ENCODE results near the gene KIR2DL4. TPM values are rescaled to one million over a fixed set of nuclear protein-coding genes. Genes with fewer than 3 reads are reported as not detected.
"Not testable (repeated sequence)": the region's sequence is repeated elsewhere in the genome, so short reads cannot be mapped to it uniquely, and the experiment has no call there.

Gene KIR2DL4
- total and polyA plus RNA-seq, 4 donors: 0.10 to 0.25 TPM; not detected in 2

- H3K27ac ChIP-seq (ENCODE audit: low read depth in 1 of 2, low read length in 2 of 2); H3K36me3 ChIP-seq (ENCODE audit: control insufficient read depth in 4 of 4, insufficient read depth in 3 of 4, low read depth in 1 of 4, low read length in 3 of 4); DNase-seq (ENCODE audit: low spot score); H3K4me1 ChIP-seq (ENCODE audit: control insufficient read depth in 4 of 4, insufficient read depth in 4 of 4, low read length in 3 of 4); H3K9ac ChIP-seq (ENCODE audit: low read depth in 1 of 2, low read length in 2 of 2); H3K4me3 ChIP-seq (ENCODE audit: low read depth in 1 of 3, low read length in 3 of 3); H3K27me3 ChIP-seq (ENCODE audit: control insufficient read depth in 4 of 4, insufficient read depth in 4 of 4, low read length in 3 of 4); H3K9me3 ChIP-seq (ENCODE audit: control insufficient read depth in 4 of 4, low read length in 3 of 4): not testable (repeated sequence)
- WGBS: 71% methylated on average over 7 of the region's 7 CpGs
Measured at GRCh38 chr19:54859421-54859820, 56.0 kb downstream of the KIR2DL4 start.

GRCh38 chr19:54863459-54863858 is 60.0 kb downstream of the KIR2DL4 start:
- H3K4me3 ChIP-seq (ENCODE audit: low read depth in 1 of 3, low read length in 3 of 3); DNase-seq (ENCODE audit: low spot score); H3K9ac ChIP-seq (ENCODE audit: low read depth in 1 of 2, low read length in 2 of 2); H3K4me1 ChIP-seq (ENCODE audit: control insufficient read depth in 4 of 4, insufficient read depth in 4 of 4, low read length in 3 of 4); H3K27me3 ChIP-seq (ENCODE audit: control insufficient read depth in 4 of 4, insufficient read depth in 4 of 4, low read length in 3 of 4); H3K27ac ChIP-seq (ENCODE audit: low read depth in 1 of 2, low read length in 2 of 2); H3K36me3 ChIP-seq (ENCODE audit: control insufficient read depth in 4 of 4, insufficient read depth in 3 of 4, low read depth in 1 of 4, low read length in 3 of 4); H3K9me3 ChIP-seq (ENCODE audit: control insufficient read depth in 4 of 4, low read length in 3 of 4): not testable (repeated sequence)
- WGBS: 89% methylated on average over 2 of the region's 3 CpGs

Small RNAs within 50 kb of the gene (small RNA-seq; reads per million reads assigned to genes)
- gene KIR3DP1: not detected

Other genes starting within 250 kb of the KIR2DL4 start
- gene LILRA2, start 229.8 kb upstream of the KIR2DL4 start, total RNA-seq: 1 to 10 TPM; 3.1 to 8.2 TPM
- 1 to 10 TPM; 1.3 to 5.2 TPM for gene LILRA2, start 229.8 kb upstream of the KIR2DL4 start, polyA plus RNA-seq
- gene LILRA1, start 210.0 kb upstream of the KIR2DL4 start, total RNA-seq: 1 to 10 TPM; 1.4 to 2.1 TPM
- 1 to 10 TPM in 1 of 2 donors, under 1 TPM in 1; 0.43 to 1.1 TPM for gene LILRA1, start 210.0 kb upstream of the KIR2DL4 start, polyA plus RNA-seq
- 10 to 100 TPM in 1 of 2 donors, 1 to 10 TPM in 1; 5.1 to 10.6 TPM for gene LILRB1, start 173.1 kb upstream of the KIR2DL4 start, total RNA-seq
- gene LILRB1, start 173.1 kb upstream of the KIR2DL4 start, polyA plus RNA-seq: 1 to 10 TPM; 1.3 to 4.6 TPM
- gene LILRB4, start 140.6 kb upstream of the KIR2DL4 start, total RNA-seq: 1 to 10 TPM; 2.6 to 5.0 TPM
- gene LILRB4, start 140.6 kb upstream of the KIR2DL4 start, polyA plus RNA-seq: 1 to 10 TPM; 1.9 to 4.2 TPM
- gene KIR3DL3, start 79.2 kb upstream of the KIR2DL4 start, total RNA-seq: under 1 TPM in 1 of 2 donors, not detected in 1; 0.05 TPM
- not detected for gene KIR3DL3, start 79.2 kb upstream of the KIR2DL4 start, polyA plus RNA-seq
- not detected for gene KIR2DL3, start 65.1 kb upstream of the KIR2DL4 start, total RNA-seq
- gene KIR2DL3, start 65.1 kb upstream of the KIR2DL4 start, polyA plus RNA-seq: under 1 TPM in 1 of 2 donors, not detected in 1; 0.03 TPM
- under 1 TPM in 1 of 2 donors, not detected in 1; 0.17 TPM for gene KIR2DL1, start 33.8 kb upstream of the KIR2DL4 start, total RNA-seq
- under 1 TPM in 1 of 2 donors, not detected in 1; 0.05 TPM for gene KIR2DL1, start 33.8 kb upstream of the KIR2DL4 start, polyA plus RNA-seq
- gene KIR3DL1, start 12.9 kb downstream of the KIR2DL4 start, total RNA-seq: under 1 TPM in 1 of 2 donors, not detected in 1; 0.08 TPM
- gene KIR3DL1, start 12.9 kb downstream of the KIR2DL4 start, polyA plus RNA-seq: under 1 TPM in 1 of 2 donors, not detected in 1; 0.07 TPM
- not detected for gene KIR2DS4, start 29.1 kb downstream of the KIR2DL4 start, total RNA-seq
- gene KIR2DS4, start 29.1 kb downstream of the KIR2DL4 start, polyA plus RNA-seq: under 1 TPM in 1 of 2 donors, not detected in 1; 0.08 TPM
- under 1 TPM in 1 of 2 donors, not detected in 1; 0.08 TPM for gene KIR3DL2, start 46.8 kb downstream of the KIR2DL4 start, total RNA-seq
- not detected for gene KIR3DL2, start 46.8 kb downstream of the KIR2DL4 start, polyA plus RNA-seq
- 1 to 10 TPM; 2.2 to 2.4 TPM for gene FCAR, start 70.6 kb downstream of the KIR2DL4 start, total RNA-seq
- under 1 TPM in 1 of 2 donors, not detected in 1; 0.39 TPM for gene FCAR, start 70.6 kb downstream of the KIR2DL4 start, polyA plus RNA-seq
- gene NCR1, start 102.5 kb downstream of the KIR2DL4 start, total RNA-seq: 1 to 10 TPM; 1.2 to 1.8 TPM
- gene NCR1, start 102.5 kb downstream of the KIR2DL4 start, polyA plus RNA-seq: under 1 TPM; 0.37 to 0.60 TPM
- not detected for gene NLRP7, start 143.9 kb downstream of the KIR2DL4 start, total RNA-seq
- not detected for gene NLRP7, start 143.9 kb downstream of the KIR2DL4 start, polyA plus RNA-seq
- gene NLRP2, start 162.8 kb downstream of the KIR2DL4 start, total RNA-seq: 1 to 10 TPM in 1 of 2 donors, under 1 TPM in 1; 0.59 to 2.2 TPM
- under 1 TPM; 0.18 to 0.32 TPM for gene NLRP2, start 162.8 kb downstream of the KIR2DL4 start, polyA plus RNA-seq
- 1 to 10 TPM in 1 of 2 donors, under 1 TPM in 1; 0.17 to 1.4 TPM for gene GP6, start 234.7 kb downstream of the KIR2DL4 start, total RNA-seq
- gene GP6, start 234.7 kb downstream of the KIR2DL4 start, polyA plus RNA-seq: under 1 TPM; 0.13 to 0.16 TPM